Hepatocyte (in vitro differentiated cells): ENCODE data around the gene SLC38A2. TPM values are rescaled to one million over a fixed set of nuclear protein-coding genes. Genes with fewer than 3 reads are reported as not detected.

Experiments used
- DNase-seq: peaks from one replicate; pipeline ENCODE4 v3.0.0-alpha.2; 2016; ENCODE audit warnings: low spot score
- H2AFZ ChIP-seq: fragments of 200-600 bp; sonication (generic); 2 replicates; pipeline ENCODE4 v1.6.0; 2016; ENCODE audit warnings: antibody characterized with exemption, mild to moderate bottlenecking
- H3K27ac ChIP-seq: fragments of 200-600 bp; sonication (generic); 2 replicates; pipeline ENCODE4 v1.5.1; 2016; ENCODE audit warnings: mild to moderate bottlenecking
- H3K27me3 ChIP-seq: fragments of 200-600 bp; sonication (generic); 2 replicates; pipeline ENCODE4 v1.6.1; 2016
- H3K36me3 ChIP-seq: fragments of 200-600 bp; sonication (generic); replicated peaks from 2 replicates; pipeline ENCODE4 v1.5.1; 2016; ENCODE audit warnings: low read depth; ENCODE audit not compliant: insufficient read depth
- H3K4me1 ChIP-seq: fragments of 200-600 bp; sonication (generic); 2 replicates; pipeline ENCODE4 v1.5.1; 2016; ENCODE audit warnings: mild to moderate bottlenecking, moderate library complexity; ENCODE audit not compliant: insufficient read depth
- H3K4me2 ChIP-seq: fragments of 200-600 bp; sonication (generic); 2 replicates; pipeline ENCODE4 v1.6.0; 2016
- H3K4me3 ChIP-seq: fragments of 200-600 bp; sonication (generic); 2 replicates; pipeline ENCODE4 v1.5.1; 2016; ENCODE audit warnings: mild to moderate bottlenecking
- H3K79me2 ChIP-seq: fragments of 200-600 bp; sonication (generic); 2 replicates; pipeline ENCODE4 v1.6.0; 2017; ENCODE audit warnings: mild to moderate bottlenecking
- H3K9me2 ChIP-seq: fragments of 200-600 bp; sonication (generic); replicated peaks from 2 replicates; pipeline ENCODE4 v1.6.0; 2017; ENCODE audit warnings: mild to moderate bottlenecking; ENCODE audit not compliant: insufficient read depth
- H3K9me3 ChIP-seq: fragments of 200-600 bp; sonication (generic); 2 replicates; pipeline ENCODE4 v1.5.1; 2016; ENCODE audit warnings: low read depth, mild to moderate bottlenecking
- H4K20me1 ChIP-seq: fragments of 200-600 bp; sonication (generic); 2 replicates; pipeline ENCODE4 v1.6.0; 2016; ENCODE audit warnings: mild to moderate bottlenecking; ENCODE audit not compliant: insufficient read depth, poor library complexity, severe bottlenecking
- EZH2 ChIP-seq: fragments of 200-600 bp; sonication (generic); IDR thresholded peaks from 2 replicates; pipeline ENCODE4 v1.6.1; 2016; ENCODE audit warnings: antibody characterized with exemption, mild to moderate bottlenecking, borderline replicate concordance
- EZH2phosphoT487 ChIP-seq: fragments of 200-600 bp; sonication (generic); IDR thresholded peaks from one replicate; pipeline ENCODE4 v1.6.1; 2018; ENCODE audit warnings: antibody characterized with exemption, mild to moderate bottlenecking, low read depth, moderate library complexity; ENCODE audit not compliant: unreplicated experiment, severe bottlenecking
- WGBS: methylation state at CpG from one replicate; pipeline ENCODE4 v1.1.6; 2016; ENCODE audit warnings: low lambda C conversion rate; ENCODE audit errors: missing lambda C conversion rate; 5-methylcytosine and 5-hydroxymethylcytosine counted together
- polyA plus RNA-seq: library from polyadenylated mRNA; unstranded; fragments of >200 nt; fragmentation: Nextera tagmentation; extraction: Ambion mirVana; gene quantifications from 2 replicates; pipeline ENCODE4 v1.2.1, GENCODE V29; 2016
- total RNA-seq: library from RNA; depleted of rRNA; stranded (reverse); fragments of >200 nt; gene quantifications from 2 replicates; pipeline ENCODE4 v1.2.3, GENCODE V29; 2014
- TF ChIP-seq, protein P1 (sequence below): fragments of 200-600 bp; sonication (generic); IDR thresholded peaks from 2 replicates; pipeline ENCODE4 v1.5.1; 2016; ENCODE audit warnings: antibody characterized with exemption, mild to moderate bottlenecking; ENCODE audit not compliant: poor library complexity

Gene SLC38A2
- total and polyA plus RNA-seq, 2 experiments from 2014 or later: 139 to 373 TPM

DNA sequence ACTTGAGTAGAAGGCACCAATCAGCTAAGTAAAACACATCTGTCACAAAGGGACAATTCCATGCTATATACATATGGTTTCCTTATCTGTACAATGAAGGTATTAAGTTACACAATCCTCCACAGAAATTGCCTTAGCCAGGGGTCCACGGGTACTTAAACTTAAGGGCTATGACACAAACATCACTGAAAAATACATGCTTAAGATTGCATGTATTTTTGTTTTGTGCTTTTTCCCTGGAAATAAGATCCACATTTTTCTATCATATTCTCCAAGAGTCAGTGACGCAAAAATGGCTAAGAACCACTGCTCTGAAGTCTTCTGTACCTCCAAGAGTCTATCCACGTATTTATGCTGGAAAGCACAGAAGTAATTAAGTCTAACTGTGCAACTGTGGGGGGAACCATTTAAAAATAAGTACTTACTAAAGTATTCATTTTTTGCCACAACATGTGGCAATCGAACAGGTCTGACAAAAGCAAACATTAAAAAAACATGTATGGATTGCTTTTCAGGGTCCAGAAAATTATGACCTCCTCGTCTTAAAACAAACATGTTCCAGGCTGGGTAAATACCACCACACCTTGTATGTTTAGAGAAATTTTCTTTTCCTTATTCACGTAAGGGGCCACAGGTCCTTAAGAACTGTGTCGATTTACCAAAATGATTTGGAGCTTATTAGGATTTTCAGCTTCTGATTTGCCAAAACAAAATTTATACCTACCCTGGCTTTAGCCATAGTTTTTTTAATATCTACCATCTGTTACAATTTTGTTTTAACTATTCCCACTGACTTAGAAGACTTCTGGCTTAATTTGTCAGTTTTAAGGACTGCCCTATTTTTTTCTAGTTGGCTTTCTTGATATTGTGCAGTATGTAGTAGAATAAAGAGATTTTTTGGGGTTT lies 2.8 kb downstream of the SLC38A2 start:
- H3K27me3 ChIP-seq: no peaks in the 10 kb centered on the region
- peaks cover 22% of the 10 kb centered on the region for H3K36me3 ChIP-seq
- TF ChIP-seq, protein P1, sequence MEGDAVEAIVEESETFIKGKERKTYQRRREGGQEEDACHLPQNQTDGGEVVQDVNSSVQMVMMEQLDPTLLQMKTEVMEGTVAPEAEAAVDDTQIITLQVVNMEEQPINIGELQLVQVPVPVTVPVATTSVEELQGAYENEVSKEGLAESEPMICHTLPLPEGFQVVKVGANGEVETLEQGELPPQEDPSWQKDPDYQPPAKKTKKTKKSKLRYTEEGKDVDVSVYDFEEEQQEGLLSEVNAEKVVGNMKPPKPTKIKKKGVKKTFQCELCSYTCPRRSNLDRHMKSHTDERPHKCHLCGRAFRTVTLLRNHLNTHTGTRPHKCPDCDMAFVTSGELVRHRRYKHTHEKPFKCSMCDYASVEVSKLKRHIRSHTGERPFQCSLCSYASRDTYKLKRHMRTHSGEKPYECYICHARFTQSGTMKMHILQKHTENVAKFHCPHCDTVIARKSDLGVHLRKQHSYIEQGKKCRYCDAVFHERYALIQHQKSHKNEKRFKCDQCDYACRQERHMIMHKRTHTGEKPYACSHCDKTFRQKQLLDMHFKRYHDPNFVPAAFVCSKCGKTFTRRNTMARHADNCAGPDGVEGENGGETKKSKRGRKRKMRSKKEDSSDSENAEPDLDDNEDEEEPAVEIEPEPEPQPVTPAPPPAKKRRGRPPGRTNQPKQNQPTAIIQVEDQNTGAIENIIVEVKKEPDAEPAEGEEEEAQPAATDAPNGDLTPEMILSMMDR: no peak
- TF ChIP-seq EZH2 (no peak), EZH2phosphoT487 (no peak)
- peak overlapping the region; percentile 97 for H3K4me3 ChIP-seq
- H3K4me1 ChIP-seq: peaks cover 60% of the 10 kb centered on the region
- 25% methylated on average over 7 of the region's 7 CpGs for whole genome bisulfite sequencing
- no peak for DNase-seq
- peak overlapping the region; percentile 99 for H3K27ac ChIP-seq
- H3K79me2 ChIP-seq: peaks cover 78% of the 10 kb centered on the region
- H3K4me2 ChIP-seq: peak overlapping the region; percentile 88
- H2AFZ ChIP-seq: no peak overlapping the region
- H4K20me1 ChIP-seq: peaks cover 72% of the 10 kb centered on the region
- no peaks in the 10 kb centered on the region for H3K9me2 ChIP-seq
- H3K9me3 ChIP-seq: no peaks in the 10 kb centered on the region

DNA sequence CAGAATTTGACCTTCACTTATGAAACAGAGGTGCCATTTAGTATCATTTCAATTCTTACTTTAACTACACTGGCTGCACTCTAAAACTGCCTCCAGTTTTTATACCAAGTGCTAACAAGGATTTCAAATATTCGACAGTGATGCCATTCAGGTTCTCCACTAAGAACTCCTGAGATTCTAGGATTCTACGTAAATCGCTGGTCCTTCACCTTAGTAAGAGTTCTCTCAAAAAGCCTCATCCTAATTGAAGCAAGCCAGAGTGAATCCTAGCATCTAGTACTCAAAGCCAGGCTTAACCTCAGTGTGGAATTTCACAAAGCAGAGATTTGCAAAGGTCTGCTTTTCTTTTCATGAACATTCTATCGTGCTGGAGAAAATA lies 3.5 kb downstream of the SLC38A2 start:
- 58% methylated on average over 4 of the region's 4 CpGs for WGBS
- peaks cover 57% of the 10 kb centered on the region for H3K4me1 ChIP-seq

DNA sequence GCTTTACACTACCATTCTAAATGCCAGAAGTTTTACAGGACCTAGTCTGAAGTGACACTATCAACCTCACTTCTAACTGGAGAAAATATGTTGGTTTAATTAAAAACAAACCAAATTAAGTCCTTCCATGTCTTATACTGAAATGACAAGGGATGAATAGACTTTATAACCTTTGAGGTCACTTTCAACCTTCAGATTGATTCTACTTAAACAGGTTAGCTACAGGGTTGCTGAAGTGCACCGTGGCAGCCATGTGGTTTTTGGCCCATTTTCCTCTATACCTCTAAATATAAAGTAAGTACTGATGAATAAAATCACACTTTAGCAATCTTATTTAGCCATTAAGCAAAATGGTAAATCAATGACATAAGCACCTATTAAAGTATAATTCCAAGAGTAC lies 3.9 kb downstream of the SLC38A2 start:
- peak overlapping the region; percentile 97 for H3K4me3 ChIP-seq
- WGBS: 81% methylated on average over 1 of the region's 1 CpG
- H4K20me1 ChIP-seq: peaks cover 83% of the 10 kb centered on the region

More for the DNA sequence above, 3.5 kb downstream of the SLC38A2 start:
- Histone ChIP-seq H3K79me2 (peaks cover 81% of the 10 kb centered on the region), H3K9me2 (no peaks in the 10 kb centered on the region), H2AFZ (no peak overlapping the region), H4K20me1 (peaks cover 79% of the 10 kb centered on the region), H3K4me2 (peak overlapping the region; percentile 88), H3K36me3 (peaks cover 22% of the 10 kb centered on the region), H3K27me3 (no peaks in the 10 kb centered on the region), H3K9me3 (no peaks in the 10 kb centered on the region), H3K27ac (peak overlapping the region; percentile 99), H3K4me3 (peak overlapping the region; percentile 97)
- TF ChIP-seq, protein P1: no peak
- TF ChIP-seq EZH2 (no peak), EZH2phosphoT487 (no peak)
- DNase-seq: no peak

More for the DNA sequence above, 3.9 kb downstream of the SLC38A2 start:
- no peak for DNase-seq
- H3K36me3 ChIP-seq: peaks cover 22% of the 10 kb centered on the region
- no peak overlapping the region for H2AFZ ChIP-seq
- H3K4me1 ChIP-seq: peaks cover 54% of the 10 kb centered on the region
- H3K4me2 ChIP-seq: peak overlapping the region; percentile 88
- no peaks in the 10 kb centered on the region for H3K9me2 ChIP-seq
- H3K27me3 ChIP-seq: no peaks in the 10 kb centered on the region
- H3K9me3 ChIP-seq: no peaks in the 10 kb centered on the region
- peak overlapping the region; percentile 39 for H3K27ac ChIP-seq
- no peak for TF ChIP-seq EZH2
- TF ChIP-seq, protein P1: no peak
- TF ChIP-seq EZH2phosphoT487: no peak
- H3K79me2 ChIP-seq: peaks cover 83% of the 10 kb centered on the region
